GM12801 (cell line): ENCODE measurements around the gene GABRR1.

Experiments
- CTCF ChIP-seq: IDR thresholded peaks from one replicate; pipeline ENCODE4 v1.5.1; 2011; ENCODE audit warnings: control low read depth; ENCODE audit not compliant: insufficient read length; ENCODE audit errors: extremely low read depth

The GABRR1 gene

GRCh38 chr6:89216411-89216810 is 747 bp downstream of the GABRR1 start:
- TF ChIP-seq CTCF, result no peak

GRCh38 chr6:89215391-89215790 is 1.8 kb downstream of the GABRR1 start:
- TF ChIP-seq CTCF, result no peak

GRCh38 chr6:89214197-89214596 is 3.0 kb downstream of the GABRR1 start:
- no peak for TF ChIP-seq CTCF

GRCh38 chr6:89212472-89212871 is 4.7 kb downstream of the GABRR1 start:
- no peak for TF ChIP-seq CTCF

- TF ChIP-seq CTCF, result no peak
These were observed 7.7 kb downstream of the GABRR1 start for GRCh38 chr6:89209457-89209856.

GRCh38 chr6:89208551-89208950 is 8.6 kb downstream of the GABRR1 start:
- TF ChIP-seq CTCF, result no peak

GRCh38 chr6:89205819-89206218 is 11.3 kb downstream of the GABRR1 start:
- no peak for TF ChIP-seq CTCF

- no peak for TF ChIP-seq CTCF
These were observed 13.1 kb downstream of the GABRR1 start for GRCh38 chr6:89204096-89204495.
